IPS DF 6.9 (cell line): Measurements from ENCODE around the gene CRTC3.
"Not testable (repeated sequence)": the region's sequence is repeated elsewhere in the genome, so short reads cannot be mapped to it uniquely, and the experiment has no call there.

Source experiments
- DNase-seq: peaks from one replicate; pipeline ENCODE4 v3.0.0-alpha.2; 2013; ENCODE audit warnings: low read depth, low spot score
- H3K27ac ChIP-seq: one replicate; pipeline ENCODE4 v1.5.1; 2013; ENCODE audit warnings: low read length, control low read depth
- H3K27me3 ChIP-seq: 2 replicates; pipeline ENCODE4 v1.6.1; 2013; ENCODE audit warnings: mild to moderate bottlenecking, low read length; ENCODE audit not compliant: control insufficient read depth, insufficient read depth
- H3K36me3 ChIP-seq: 2 replicates; pipeline ENCODE4 v1.6.1; 2013; ENCODE audit warnings: low read length; ENCODE audit not compliant: control insufficient read depth, insufficient read depth
- H3K4me1 ChIP-seq: 2 replicates; pipeline ENCODE4 v1.6.1; 2013; ENCODE audit warnings: low read length; ENCODE audit not compliant: control insufficient read depth, insufficient read depth
- H3K4me3 ChIP-seq: 2 replicates; pipeline ENCODE4 v1.5.1; 2013; ENCODE audit warnings: mild to moderate bottlenecking, low read length
- H3K9me3 ChIP-seq: 2 replicates; pipeline ENCODE4 v1.6.1; 2013; ENCODE audit warnings: low read length, inconsistent platforms; ENCODE audit not compliant: control insufficient read depth, insufficient read depth
- WGBS: extraction: QIAGEN DNeasy Blood & Tissue Kit; methylation state at CpG from one replicate; pipeline ENCODE4 v1.1.7; 2013; ENCODE audit warnings: mixed read lengths, missing lambda C conversion rate; ENCODE audit not compliant: insufficient read length, insufficient coverage; 5-methylcytosine and 5-hydroxymethylcytosine counted together

The CRTC3 gene

DNA sequence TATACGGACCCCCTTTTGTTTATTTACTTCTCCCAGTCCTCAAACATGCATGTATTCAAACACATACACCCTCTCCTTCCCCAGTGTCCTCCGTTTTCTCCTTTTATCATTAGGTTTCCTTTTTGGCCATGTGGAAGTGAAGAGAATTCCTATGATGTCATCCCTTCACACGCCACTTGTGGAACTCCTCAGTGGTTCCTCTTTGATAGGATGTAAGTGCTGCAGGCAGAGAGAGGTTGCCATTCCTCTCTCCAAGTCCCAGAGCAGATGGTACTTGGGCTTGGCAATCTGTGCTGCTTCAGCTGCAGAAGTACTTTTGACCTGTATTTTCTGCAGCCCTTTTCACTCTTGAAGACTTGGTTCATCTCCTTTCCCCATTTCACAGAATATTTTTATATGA lies 32.9 kb upstream of the CRTC3 start:
- H3K27me3 ChIP-seq = no peaks in the 10 kb centered on the region
- no CpG with 5 or more reads among the region's 3 CpGs for WGBS
- no peak overlapping the region for H3K27ac ChIP-seq
- no peak overlapping the region for H3K4me3 ChIP-seq
- H3K9me3 ChIP-seq = no peaks in the 10 kb centered on the region
- no peak for DNase-seq
- H3K4me1 ChIP-seq = no peaks in the 10 kb centered on the region
- peaks cover 13% of the 10 kb centered on the region; the same call in 1 of the 2 replicates for H3K36me3 ChIP-seq

DNA sequence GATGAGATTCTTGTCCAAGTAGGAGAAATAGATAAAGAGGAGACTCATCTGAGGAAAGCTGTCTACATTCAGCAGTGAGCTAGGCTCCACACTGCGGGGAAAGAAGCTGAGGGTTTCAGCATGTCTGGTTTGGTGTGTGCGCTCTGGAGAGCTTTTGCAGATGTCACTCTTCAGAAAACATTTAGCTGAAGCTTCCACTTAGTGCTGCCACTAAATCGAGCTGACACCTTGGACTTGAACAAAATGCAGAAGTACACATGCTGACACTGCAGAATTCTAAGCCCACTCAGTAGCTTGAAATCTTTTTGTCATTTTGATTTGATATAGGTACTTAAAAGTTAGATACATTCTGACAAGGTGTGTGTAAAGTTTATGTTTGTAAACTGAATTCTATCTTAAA lies 32.3 kb upstream of the CRTC3 start:
- Histone ChIP-seq H3K4me1 (no peaks in the 10 kb centered on the region), H3K27me3 (no peaks in the 10 kb centered on the region), H3K36me3 (peaks cover 13% of the 10 kb centered on the region; the same call in 1 of the 2 replicates), H3K27ac (no peak overlapping the region), H3K4me3 (no peak overlapping the region), H3K9me3 (no peaks in the 10 kb centered on the region)
- DNase-seq = no peak
- WGBS = no CpG with 5 or more reads among the region's 3 CpGs

DNA sequence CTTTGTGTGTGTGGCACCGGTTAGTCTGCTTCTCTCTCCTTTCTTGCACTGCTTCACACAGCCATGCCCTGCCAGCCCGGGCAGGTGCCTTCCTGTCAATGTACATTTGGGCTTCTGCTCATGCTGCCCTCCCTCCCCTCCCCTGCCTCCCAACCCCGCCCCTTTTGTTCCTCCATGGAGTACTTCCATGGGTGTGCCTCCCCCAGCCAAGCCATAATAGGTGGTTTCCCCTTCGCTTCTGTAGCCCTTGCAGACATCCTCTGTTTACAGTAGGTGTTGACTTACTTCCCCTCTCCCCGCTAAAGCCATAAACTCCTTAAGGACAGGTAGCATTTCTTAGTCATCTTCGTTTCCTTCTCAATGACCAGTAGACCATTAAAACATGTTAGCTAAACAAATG lies 31.8 kb upstream of the CRTC3 start:
- no peak overlapping the region for H3K4me3 ChIP-seq
- H3K9me3 ChIP-seq = no peaks in the 10 kb centered on the region
- DNase-seq = no peak
- no CpG with 5 or more reads among the region's 6 CpGs for WGBS
- H3K4me1 ChIP-seq = no peaks in the 10 kb centered on the region
- no peak overlapping the region for H3K27ac ChIP-seq
- H3K36me3 ChIP-seq = peaks cover 13% of the 10 kb centered on the region; the same call in 1 of the 2 replicates
- no peaks in the 10 kb centered on the region for H3K27me3 ChIP-seq

DNA sequence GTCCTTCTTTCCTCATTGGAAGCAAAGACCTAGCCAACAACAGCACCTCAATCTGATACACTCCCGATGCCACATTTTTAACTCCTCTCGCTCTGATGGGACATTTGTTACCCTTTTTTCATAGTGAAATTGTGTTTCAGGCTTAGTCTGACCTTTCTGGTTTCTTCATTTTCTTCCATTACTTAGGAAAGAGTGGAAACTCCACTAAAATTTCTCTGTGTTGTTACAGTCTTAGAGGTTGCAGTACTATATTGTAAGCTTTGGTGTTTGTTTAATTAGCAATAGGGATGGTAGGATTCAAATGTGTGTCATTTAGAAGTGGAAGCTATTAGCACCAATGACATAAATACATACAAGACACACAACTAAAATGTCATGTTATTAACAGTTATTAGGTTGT lies 29.6 kb upstream of the CRTC3 start:
- no peak for DNase-seq
- WGBS = no CpG with 5 or more reads among the region's 2 CpGs
- Histone ChIP-seq H3K9me3 (no peaks in the 10 kb centered on the region), H3K4me1 (no peaks in the 10 kb centered on the region), H3K27me3 (no peaks in the 10 kb centered on the region), H3K27ac (no peak overlapping the region), H3K4me3 (no peak overlapping the region), H3K36me3 (peaks cover 10% of the 10 kb centered on the region; the same call in 1 of the 2 replicates)

DNA sequence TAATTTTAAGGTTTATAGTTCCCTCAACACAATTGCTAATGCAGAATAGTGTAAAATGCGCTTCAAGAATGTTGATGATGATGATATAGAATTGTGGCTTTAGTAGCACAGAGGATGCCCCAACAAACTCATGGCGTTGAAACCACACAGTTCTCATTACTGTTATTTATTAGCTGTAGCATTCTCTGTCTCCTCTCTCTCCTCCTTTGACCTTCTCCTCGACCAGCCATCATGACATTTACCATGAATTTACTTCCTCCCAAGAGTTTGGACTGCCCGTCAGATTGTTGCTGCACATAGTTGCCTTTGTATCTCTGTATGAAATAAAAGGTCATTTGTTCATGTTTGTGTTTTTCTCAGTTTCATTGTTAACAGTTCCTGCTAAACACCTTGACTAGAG lies 27.8 kb upstream of the CRTC3 start:
- no CpG with 5 or more reads among the region's 4 CpGs for WGBS

DNA sequence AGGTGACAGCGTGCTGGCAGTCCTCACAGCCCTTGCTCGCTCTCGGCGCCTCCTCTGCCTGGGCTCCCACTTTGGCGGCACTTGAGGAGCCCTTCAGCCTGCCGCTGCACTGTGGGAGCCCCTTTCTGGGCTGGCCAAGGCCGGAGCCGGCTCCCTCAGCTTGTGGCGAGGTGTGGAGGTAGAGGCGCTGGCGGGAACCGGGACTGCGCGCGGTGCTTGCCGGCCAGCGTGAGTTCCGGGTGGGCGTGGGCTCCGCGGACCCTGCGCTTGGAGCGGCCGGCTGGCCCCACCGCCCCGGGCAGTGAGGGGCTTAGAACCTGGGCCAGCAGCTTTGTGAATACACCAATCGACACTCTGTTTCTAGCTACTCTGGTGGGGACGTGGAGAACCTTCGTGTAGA lies 18.9 kb upstream of the CRTC3 start:
- not testable (repeated sequence) for H3K27me3 ChIP-seq, H3K4me1 ChIP-seq, H3K4me3 ChIP-seq, H3K27ac ChIP-seq, H3K36me3 ChIP-seq, H3K9me3 ChIP-seq, DNase-seq
- whole genome bisulfite sequencing = no CpG with 5 or more reads among the region's 29 CpGs

More for the DNA sequence above, 27.8 kb upstream of the CRTC3 start:
- Histone ChIP-seq H3K36me3 (peaks cover 7% of the 10 kb centered on the region; the same call in 1 of the 2 replicates), H3K4me3 (no peak overlapping the region), H3K4me1 (no peaks in the 10 kb centered on the region), H3K9me3 (no peaks in the 10 kb centered on the region), H3K27ac (no peak overlapping the region), H3K27me3 (no peaks in the 10 kb centered on the region)
- DNase-seq = no peak

DNA sequence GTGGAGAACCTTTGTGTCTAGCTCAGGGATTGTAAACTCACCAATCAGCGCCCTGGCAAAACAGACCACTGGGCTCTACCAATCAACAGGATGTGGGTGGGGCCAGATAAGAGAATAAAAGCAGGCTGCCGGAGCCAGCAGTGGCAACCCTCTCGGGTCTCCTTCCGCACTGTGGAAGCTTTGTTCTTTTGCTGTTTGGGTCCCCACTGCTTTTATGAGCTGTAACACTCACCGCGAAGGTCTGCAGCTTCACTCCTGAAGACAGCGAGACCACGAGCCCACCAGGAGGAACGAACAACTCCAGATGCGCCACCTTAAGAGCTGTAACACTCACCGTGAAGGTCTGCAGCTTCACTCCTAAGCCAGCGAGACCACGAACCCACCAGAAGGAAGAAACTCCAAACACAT lies 18.5 kb upstream of the CRTC3 start:
- H3K36me3 ChIP-seq, H3K4me1 ChIP-seq, H3K4me3 ChIP-seq, H3K9me3 ChIP-seq, DNase-seq, H3K27me3 ChIP-seq, H3K27ac ChIP-seq: not testable (repeated sequence)
- WGBS = no CpG with 5 or more reads among the region's 13 CpGs

DNA sequence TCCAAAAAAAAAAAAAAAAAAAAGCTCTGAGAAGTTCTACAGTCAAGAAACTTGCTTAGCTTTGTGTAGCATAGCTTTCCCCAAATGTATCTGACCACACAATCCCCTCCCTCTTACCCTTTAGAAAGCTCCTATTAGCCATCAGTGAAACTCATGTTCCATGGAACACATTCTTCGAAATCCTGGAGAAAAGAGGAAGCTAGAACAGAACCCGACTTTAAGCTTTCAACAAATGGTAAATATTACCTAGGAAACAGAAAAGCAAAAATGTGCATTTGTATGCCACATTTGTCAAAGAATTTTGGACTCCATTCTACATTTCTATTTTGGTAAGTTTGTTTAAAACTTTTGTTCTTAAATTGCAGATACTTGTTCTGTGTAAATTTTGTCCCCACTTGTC lies 17.4 kb upstream of the CRTC3 start:
- Histone ChIP-seq H3K36me3 (no peaks in the 10 kb centered on the region), H3K4me1 (no peaks in the 10 kb centered on the region), H3K9me3 (no peaks in the 10 kb centered on the region), H3K4me3 (no peak overlapping the region), H3K27ac (no peak overlapping the region), H3K27me3 (no peaks in the 10 kb centered on the region)
- DNase-seq = no peak
- WGBS = no CpG with 5 or more reads among the region's 2 CpGs

DNA sequence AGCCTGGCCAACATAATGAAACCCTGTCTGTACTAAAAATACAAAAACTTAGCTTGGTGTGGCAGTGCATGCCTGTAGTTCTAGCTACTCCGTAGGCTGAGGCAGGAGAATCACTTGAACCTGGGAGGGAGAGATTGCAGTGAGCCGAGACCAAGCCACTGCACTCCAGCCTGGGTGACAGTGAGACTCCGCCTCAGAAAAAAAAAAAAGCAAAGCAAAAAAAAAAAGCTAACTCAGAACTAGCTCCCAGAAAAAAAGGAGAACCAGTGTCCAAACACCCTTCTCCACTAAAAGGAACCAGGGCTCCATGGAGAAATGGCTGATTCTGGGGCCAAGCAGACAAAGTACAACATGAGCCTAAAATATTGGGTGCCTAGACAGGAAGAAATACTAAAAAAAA lies 16.7 kb upstream of the CRTC3 start:
- H3K36me3 ChIP-seq = no peaks in the 10 kb centered on the region
- no peak overlapping the region for H3K27ac ChIP-seq
- no peaks in the 10 kb centered on the region for H3K27me3 ChIP-seq
- no CpG with 5 or more reads among the region's 3 CpGs for whole genome bisulfite sequencing
- H3K9me3 ChIP-seq = no peaks in the 10 kb centered on the region
- DNase-seq = no peak
- H3K4me1 ChIP-seq = no peaks in the 10 kb centered on the region
- no peak overlapping the region for H3K4me3 ChIP-seq

DNA sequence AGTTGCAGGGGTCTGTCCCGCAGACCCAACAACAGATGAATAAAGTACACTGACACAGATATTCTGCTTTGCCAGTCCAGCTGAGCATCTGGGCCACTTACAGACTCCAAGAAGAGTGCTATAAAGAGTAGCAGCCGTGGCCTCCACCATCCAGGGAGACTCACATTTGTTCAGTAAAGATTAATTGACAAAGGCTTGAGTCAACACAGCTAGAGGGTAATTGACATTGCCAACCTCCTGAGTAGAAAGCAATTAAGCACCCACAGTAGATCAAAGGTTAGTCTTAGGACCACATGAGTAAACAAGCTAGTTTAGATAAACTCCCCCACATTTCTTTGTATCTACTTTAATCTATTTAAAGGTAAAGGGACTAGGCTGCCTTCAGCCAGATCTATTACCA lies 16.3 kb upstream of the CRTC3 start:
- H3K9me3 ChIP-seq = no peaks in the 10 kb centered on the region
- H3K4me3 ChIP-seq = no peak overlapping the region
- no peaks in the 10 kb centered on the region for H3K4me1 ChIP-seq
- H3K27ac ChIP-seq = no peak overlapping the region
- no peaks in the 10 kb centered on the region for H3K27me3 ChIP-seq
- no peaks in the 10 kb centered on the region for H3K36me3 ChIP-seq
- no peak for DNase-seq
- WGBS = no CpG with 5 or more reads among the region's 2 CpGs

DNA sequence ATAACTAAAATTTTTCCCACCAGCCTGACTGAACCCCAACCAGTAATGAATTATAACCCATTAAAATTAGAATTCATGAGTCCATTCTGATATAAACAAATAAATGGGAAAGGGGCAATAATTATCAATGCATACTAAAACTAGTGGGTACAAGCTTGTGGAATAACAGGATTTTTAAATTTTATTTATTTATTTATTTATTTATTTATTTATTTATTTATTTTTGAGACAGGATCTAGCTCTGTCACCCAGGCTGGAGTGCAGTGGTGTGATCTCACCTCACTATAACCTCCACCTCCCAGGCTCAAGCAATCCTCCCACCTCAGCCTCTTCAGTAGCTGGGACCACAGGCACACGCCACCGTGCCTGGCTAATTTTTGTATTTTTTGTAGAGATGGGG lies 15.8 kb upstream of the CRTC3 start:
- WGBS = no CpG with 5 or more reads among the region's 2 CpGs
- not testable (repeated sequence) for H3K27ac ChIP-seq, H3K36me3 ChIP-seq, H3K4me3 ChIP-seq, H3K4me1 ChIP-seq, DNase-seq, H3K9me3 ChIP-seq, H3K27me3 ChIP-seq
